SU-DHL-6 (cell line): Measurements from ENCODE around the gene TGM2.

Source experiments
- H2AFZ ChIP-seq: fragments of 200-600 bp; sonication (generic); 2 replicates; pipeline ENCODE4 v1.6.1; 2014; ENCODE audit warnings: low read depth, mild to moderate bottlenecking, moderate library complexity, mixed read lengths, antibody characterized with exemption, low read length; ENCODE audit not compliant: severe bottlenecking
- H3F3A ChIP-seq: fragments of 200-600 bp; shearing (Covaris generic); 2 replicates; pipeline ENCODE4 v1.6.0; 2016; ENCODE audit warnings: antibody characterized with exemption, mild to moderate bottlenecking; ENCODE audit not compliant: insufficient read depth
- H3K27ac ChIP-seq: fragments of 200-600 bp; sonication (generic); 2 replicates; pipeline ENCODE4 v1.5.1; 2016; ENCODE audit warnings: low read depth, mild to moderate bottlenecking, low read length, moderate library complexity, mixed read lengths
- H3K27me3 ChIP-seq: fragments of 200-600 bp; sonication (generic), shearing (Covaris generic); 2 replicates; pipeline ENCODE4 v1.6.0; 2014; ENCODE audit warnings: mild to moderate bottlenecking, low read length
- H3K36me3 ChIP-seq: fragments of 200-600 bp; sonication (generic); 2 replicates; pipeline ENCODE4 v1.6.1; 2014; ENCODE audit warnings: mild to moderate bottlenecking, low read length, mixed read lengths
- H3K4me2 ChIP-seq: fragments of 300-600, 200-600 bp; shearing (Covaris generic), sonication (generic); 2 replicates; pipeline ENCODE4 v1.6.0; 2014; ENCODE audit warnings: low read length, low read depth, mild to moderate bottlenecking; ENCODE audit not compliant: poor library complexity, severe bottlenecking
- H3K4me3 ChIP-seq: fragments of 200-600 bp; sonication (generic); 2 replicates; pipeline ENCODE4 v1.5.1; 2014; ENCODE audit warnings: antibody characterized with exemption, low read length, mild to moderate bottlenecking, mixed read lengths; ENCODE audit not compliant: insufficient read depth, poor library complexity, severe bottlenecking
- H3K79me2 ChIP-seq: fragments of 200-600 bp; sonication (generic); 2 replicates; pipeline ENCODE4 v1.6.1; 2014; ENCODE audit warnings: mild to moderate bottlenecking, low read length, moderate library complexity; ENCODE audit not compliant: insufficient read depth
- H3K9ac ChIP-seq: fragments of 200-600 bp; sonication (generic); 2 replicates; pipeline ENCODE4 v1.7.0; 2014; ENCODE audit warnings: mild to moderate bottlenecking, low read length
- H3K9me2 ChIP-seq: fragments of 200-600 bp; sonication (generic); replicated peaks from 2 replicates; pipeline ENCODE4 v1.6.1; 2014; ENCODE audit warnings: low read length; ENCODE audit not compliant: insufficient read depth
- H3K9me3 ChIP-seq: fragments of 200-600 bp; sonication (generic); 2 replicates; pipeline ENCODE4 v1.6.1; 2014; ENCODE audit warnings: low read length, mixed read lengths; ENCODE audit not compliant: insufficient read depth
- H4K20me1 ChIP-seq: fragments of 200-600 bp; sonication (generic); 2 replicates; pipeline ENCODE4 v1.6.1; 2014; ENCODE audit warnings: low read depth, mild to moderate bottlenecking, antibody characterized with exemption, low read length, moderate library complexity, mixed read lengths
- EZH2phosphoT487 ChIP-seq: fragments of 200-600 bp; sonication (generic), shearing (Covaris generic); conservative IDR thresholded peaks from 2 replicates; pipeline ENCODE4 v1.6.1; 2018; ENCODE audit warnings: mild to moderate bottlenecking, antibody characterized with exemption, low read length, moderate library complexity, mixed read lengths
- TF ChIP-seq, protein P1 (sequence below): fragments of 200-600 bp; sonication (generic); IDR thresholded peaks from one replicate; pipeline ENCODE4 v1.5.1; 2017; ENCODE audit warnings: antibody characterized with exemption, mild to moderate bottlenecking, low read length, moderate library complexity; ENCODE audit not compliant: insufficient read depth, poor library complexity, severe bottlenecking

TGM2 gene

DNA sequence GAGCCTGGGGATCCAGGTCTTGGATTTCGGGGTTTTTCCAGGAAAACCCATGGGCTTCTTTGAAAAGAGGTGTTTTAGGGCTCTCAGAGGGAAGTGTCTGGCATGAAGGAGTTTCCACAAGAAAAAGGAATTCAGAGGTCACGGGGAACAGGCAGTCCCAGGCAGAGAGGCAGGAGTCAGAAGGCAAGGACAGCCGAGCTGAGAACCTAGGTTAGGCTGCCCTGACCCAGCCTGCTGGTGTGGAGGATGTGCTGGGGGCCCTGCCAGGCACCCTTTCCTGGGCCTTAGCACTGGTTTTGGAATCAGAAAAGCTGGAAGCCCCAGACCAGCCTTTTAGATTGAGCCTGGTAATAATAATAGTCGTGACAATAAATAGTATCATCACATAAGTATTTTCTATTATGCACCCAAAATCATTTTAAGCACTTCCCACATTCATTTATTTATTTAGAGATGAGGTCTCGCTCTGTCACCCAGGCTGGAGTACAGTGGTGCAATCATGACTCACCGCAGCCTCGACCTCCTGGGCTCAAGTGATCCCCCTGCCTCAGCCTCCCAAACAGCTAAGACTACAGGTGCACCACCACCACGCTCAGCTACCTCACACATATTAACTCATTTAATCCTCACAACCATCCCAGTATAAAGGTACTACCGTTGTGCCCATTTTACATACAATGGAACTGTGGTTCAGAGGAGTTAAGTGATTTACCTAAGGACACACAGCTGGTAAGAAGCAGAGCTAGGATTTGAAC is 19.9 kb downstream of the TGM2 start:
- no peaks in the 10 kb centered on the region for H3K27me3 ChIP-seq
- H3K4me2 ChIP-seq, result no peak overlapping the region
- H3K79me2 ChIP-seq, result no peaks in the 10 kb centered on the region
- H3K4me3 ChIP-seq, result no peak overlapping the region
- no peaks in the 10 kb centered on the region for H3K9me3 ChIP-seq
- no peak overlapping the region for H3K27ac ChIP-seq
- no peaks in the 10 kb centered on the region for H4K20me1 ChIP-seq
- TF ChIP-seq, protein P1, sequence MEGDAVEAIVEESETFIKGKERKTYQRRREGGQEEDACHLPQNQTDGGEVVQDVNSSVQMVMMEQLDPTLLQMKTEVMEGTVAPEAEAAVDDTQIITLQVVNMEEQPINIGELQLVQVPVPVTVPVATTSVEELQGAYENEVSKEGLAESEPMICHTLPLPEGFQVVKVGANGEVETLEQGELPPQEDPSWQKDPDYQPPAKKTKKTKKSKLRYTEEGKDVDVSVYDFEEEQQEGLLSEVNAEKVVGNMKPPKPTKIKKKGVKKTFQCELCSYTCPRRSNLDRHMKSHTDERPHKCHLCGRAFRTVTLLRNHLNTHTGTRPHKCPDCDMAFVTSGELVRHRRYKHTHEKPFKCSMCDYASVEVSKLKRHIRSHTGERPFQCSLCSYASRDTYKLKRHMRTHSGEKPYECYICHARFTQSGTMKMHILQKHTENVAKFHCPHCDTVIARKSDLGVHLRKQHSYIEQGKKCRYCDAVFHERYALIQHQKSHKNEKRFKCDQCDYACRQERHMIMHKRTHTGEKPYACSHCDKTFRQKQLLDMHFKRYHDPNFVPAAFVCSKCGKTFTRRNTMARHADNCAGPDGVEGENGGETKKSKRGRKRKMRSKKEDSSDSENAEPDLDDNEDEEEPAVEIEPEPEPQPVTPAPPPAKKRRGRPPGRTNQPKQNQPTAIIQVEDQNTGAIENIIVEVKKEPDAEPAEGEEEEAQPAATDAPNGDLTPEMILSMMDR, result no peak
- TF ChIP-seq EZH2phosphoT487, result no peak
- H2AFZ ChIP-seq, result no peak overlapping the region
- no peaks in the 10 kb centered on the region for H3K36me3 ChIP-seq
- no peaks in the 10 kb centered on the region for H3K9me2 ChIP-seq
- H3K9ac ChIP-seq, result no peak overlapping the region
- H3F3A ChIP-seq, result no peaks in the 10 kb centered on the region

- Histone ChIP-seq H3K27ac (no peak overlapping the region), H3K27me3 (no peaks in the 10 kb centered on the region), H3K4me2 (no peak overlapping the region), H3K9me2 (no peaks in the 10 kb centered on the region), H3K9ac (no peak overlapping the region), H3F3A (no peaks in the 10 kb centered on the region), H4K20me1 (no peaks in the 10 kb centered on the region), H3K4me3 (no peak overlapping the region), H2AFZ (no peak overlapping the region), H3K79me2 (no peaks in the 10 kb centered on the region), H3K9me3 (no peaks in the 10 kb centered on the region), H3K36me3 (no peaks in the 10 kb centered on the region)
- no peak for TF ChIP-seq EZH2phosphoT487
- TF ChIP-seq, protein P1, result no peak
Observed at GRCh38 chr20:38144598-38144973, 20.5 kb downstream of the TGM2 start.

DNA sequence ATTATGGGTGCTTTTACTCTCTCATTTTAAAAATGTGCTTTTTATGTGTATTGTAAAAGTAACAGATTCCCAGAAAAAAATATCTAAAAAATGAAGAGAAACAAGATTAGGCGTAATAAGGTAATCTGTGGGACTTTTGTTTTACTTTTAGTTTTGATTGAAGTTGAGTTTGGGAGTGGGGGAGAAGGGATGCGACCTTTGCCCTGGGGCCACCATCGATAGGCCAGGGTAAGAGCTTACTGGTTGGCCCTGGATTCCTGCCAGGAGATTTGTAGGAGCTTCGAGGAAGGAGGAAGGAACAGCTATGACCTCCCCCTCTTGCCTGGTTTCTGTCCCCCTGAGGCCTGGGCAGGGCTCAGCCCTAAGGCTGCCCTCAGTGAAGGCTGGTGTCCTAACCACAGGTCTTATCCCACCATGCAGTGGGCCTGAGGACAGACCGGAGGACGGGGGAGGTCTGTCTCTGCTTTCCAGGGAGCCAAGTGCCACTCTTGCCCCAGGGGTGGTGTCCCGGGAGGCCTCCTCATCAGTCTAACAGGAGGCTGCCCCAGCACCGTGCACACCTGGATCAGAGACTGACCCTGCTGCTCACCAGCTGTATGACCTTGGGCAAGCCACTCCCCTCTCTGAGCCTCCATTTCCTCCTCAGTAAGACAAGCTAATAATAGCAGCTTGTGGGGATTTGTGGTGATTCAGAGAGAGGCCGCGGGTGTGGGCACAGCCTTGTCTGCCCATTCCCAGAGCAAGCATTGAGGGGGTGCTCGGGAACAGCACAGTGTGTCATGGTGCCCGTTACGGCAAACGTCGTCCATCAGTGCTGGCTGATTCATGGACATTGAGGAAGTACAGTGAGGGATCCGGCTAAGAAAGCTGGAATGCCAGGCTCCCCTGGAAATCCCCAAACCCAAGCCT is 21.2 kb downstream of the TGM2 start:
- no peaks in the 10 kb centered on the region for H3K36me3 ChIP-seq
- H3K9ac ChIP-seq, result no peak overlapping the region
- H4K20me1 ChIP-seq, result no peaks in the 10 kb centered on the region
- H3K27ac ChIP-seq, result no peak overlapping the region
- H3F3A ChIP-seq, result no peaks in the 10 kb centered on the region
- H3K79me2 ChIP-seq, result no peaks in the 10 kb centered on the region
- TF ChIP-seq, protein P1, result no peak
- no peak for TF ChIP-seq EZH2phosphoT487
- no peaks in the 10 kb centered on the region for H3K9me2 ChIP-seq
- H2AFZ ChIP-seq, result no peak overlapping the region
- H3K4me2 ChIP-seq, result no peak overlapping the region
- H3K9me3 ChIP-seq, result no peaks in the 10 kb centered on the region
- no peaks in the 10 kb centered on the region for H3K27me3 ChIP-seq
- no peak overlapping the region for H3K4me3 ChIP-seq
